Spleen (tissue), 11 donors: ENCODE results near the gene LIMK1. TPM values are rescaled to one million over a fixed set of nuclear protein-coding genes. Genes with fewer than 3 reads are reported as not detected.

Experiments
- DNase-seq: peaks from one replicate; pipeline ENCODE4 v3.0.0-alpha.2; 2020
- H3K27ac ChIP-seq, 8 donors: fragments of 200-600 bp; sonication (generic) in 7 of 8; 1 replicate in 4 of 8; 2 replicates in 4 of 8; pipeline versions ENCODE4 v1.5.0 to v1.8.0; 2016 to 2021; ENCODE audit warnings: inconsistent platforms in 4 of 8, mild to moderate bottlenecking in 4 of 8, moderate library complexity in 1 of 8
- H3K27me3 ChIP-seq, 7 donors: fragments of 200-600 bp; sonication (generic) in 6 of 7; replicated peaks in 1 of 7; 1 replicate in 4 of 7; 2 replicates in 3 of 7; pipeline versions ENCODE4 v1.5.0 to v1.8.0; 2016 to 2021; ENCODE audit warnings: inconsistent platforms in 3 of 7, mild to moderate bottlenecking in 1 of 7
- H3K36me3 ChIP-seq, 6 donors: fragments of 200-600 bp; sonication (generic) in 5 of 6; 1 replicate in 4 of 6; 2 replicates in 2 of 6; pipeline versions ENCODE4 v1.5.0 to v1.8.0; 2016 to 2021; ENCODE audit warnings: inconsistent platforms in 2 of 6
- H3K4me1 ChIP-seq, 6 donors: fragments of 200-600 bp; sonication (generic) in 5 of 6; 1 replicate in 3 of 6; 2 replicates in 3 of 6; pipeline versions ENCODE4 v1.5.0 to v1.8.0; 2016 to 2021; ENCODE audit warnings: inconsistent platforms in 3 of 6
- H3K4me3 ChIP-seq, 8 donors: fragments of 200-600 bp; sonication (generic) in 7 of 8; 1 replicate in 4 of 8; 2 replicates in 4 of 8; pipeline versions ENCODE4 v1.5.0 to v1.8.0; 2016 to 2021; ENCODE audit warnings: inconsistent platforms in 4 of 8, mild to moderate bottlenecking in 4 of 8, moderate library complexity in 2 of 8
- H3K9me3 ChIP-seq, 8 donors: fragments of 200-600 bp; sonication (generic) in 7 of 8; 1 replicate in 4 of 8; 2 replicates in 4 of 8; pipeline versions ENCODE4 v1.5.0 to v1.8.0; 2016 to 2021; ENCODE audit warnings: inconsistent platforms in 4 of 8
- POLR2A ChIP-seq, 3 donors: fragments of 450-650 bp; IDR thresholded peaks; one replicate each; pipeline ENCODE4 v1.5.1; 2017; ENCODE audit warnings: antibody characterized with exemption in 3 of 3, mild to moderate bottlenecking in 1 of 3
- POLR2AphosphoS5 ChIP-seq, 3 donors: sonication (generic); formaldehyde crosslinking; IDR thresholded peaks; one replicate each; pipeline ENCODE4 v1.5.1; 2017; ENCODE audit warnings: antibody characterized with exemption in 3 of 3
- WGBS, 5 donors: extraction: QIAGEN DNeasy Blood & Tissue Kit in 3 of 5; methylation state at CpG; one replicate each; pipeline versions ENCODE4 v1.1.5 to v1.1.7; 2013 to 2018; 5-methylcytosine and 5-hydroxymethylcytosine counted together
- intact Hi-C: fragments of 100-400 bp; cut with DNase I; formaldehyde crosslinking; loops from one replicate; pipeline ENCODE4 v1.15.0; 2023; ENCODE audit warnings: low total_unique reads
- polyA plus RNA-seq, 3 donors: library from polyadenylated mRNA; stranded (reverse); fragments of 200-250 nt; gene quantifications; one replicate each; pipeline ENCODE4 v1.2.1, GENCODE V29; 2013
- total RNA-seq, 7 donors: library from RNA; depleted of rRNA in 3 of 7; stranded (reverse); fragments of >200 nt in 3 of 7; fragmentation: NEBNext Ultra II Directional in 4 of 7; extraction: Animal tissue kit (Norgen Biotek cat#: 25700) in 4 of 7; gene quantifications; one replicate each; pipeline versions ENCODE4 v1.1.0 to v1.2.1, GENCODE V29; 2016 to 2021
- TF ChIP-seq, protein P1 (sequence below), 11 experiments: fragments of 200-600 bp in 7 of 11; fragments of 450-650 bp in 4 of 11; sonication (generic) in 4 of 11; IDR thresholded peaks in 8 of 11; conservative IDR thresholded peaks in 3 of 11; 1 replicate in 7 of 11; 2 replicates in 4 of 11; pipeline versions ENCODE4 v1.4.0 to v1.8.0; 2016 to 2021; ENCODE audit warnings: antibody characterized with exemption in 11 of 11, inconsistent platforms in 4 of 11, mild to moderate bottlenecking in 1 of 11
- donor health status: healthy with polysubstance abuse.
- donor health status: DM: no; HTN: no; CAD: no; lungs with moderate emphysema.
- donor health status: DM: no; HTN: no; CAD: no.
- donor health status: Bipolar disorder and iron deficiency.
- donor health status: healthy.
- donor health status: DM: no; HTN: no; CAD: no.
- donor health status: DM: yes; HTN: yes; CAD: no.

The LIMK1 gene
- total and polyA plus RNA-seq, 10 donors: 15.2 to 45.8 (median 36.9) TPM

DNA sequence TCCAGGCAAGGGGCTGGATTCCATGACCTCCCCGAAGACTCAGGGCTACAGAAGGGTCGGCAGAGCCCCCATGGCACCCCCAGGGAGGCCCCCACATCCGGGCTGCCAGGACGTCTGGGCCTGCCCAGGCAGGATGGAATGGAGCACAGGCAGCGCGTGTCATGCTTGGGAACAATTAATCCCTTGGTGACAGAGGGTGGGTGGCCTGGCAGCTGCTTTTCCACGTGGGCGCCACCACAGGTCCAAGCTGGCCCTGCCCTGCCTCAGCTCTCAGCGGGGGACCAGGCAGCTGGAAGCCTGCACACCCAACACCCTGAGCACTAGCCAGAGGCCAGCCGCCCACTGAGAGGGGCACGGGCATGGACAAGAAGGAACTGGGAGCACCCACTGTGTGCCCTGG, 44.3 kb upstream of the LIMK1 start:
- H3K27me3 ChIP-seq: no peaks in the 10 kb centered on the region
- no peak for DNase-seq
- H3K9me3 ChIP-seq: no peaks in the 10 kb centered on the region
- 70 to 89% (median 85%) methylated on average over 4 to 11 of the region's 11 CpGs for WGBS, 5 donors
- no peak overlapping the region for H3K4me3 ChIP-seq
- intact Hi-C loops: no loop called here
- peaks cover 0 to 26% (median 10%) of the 10 kb centered on the region in 6 donors for H3K4me1 ChIP-seq
- H3K27ac ChIP-seq: no peak overlapping the region
- H3K36me3 ChIP-seq: peaks cover 0 to 48% (median 0%) of the 10 kb centered on the region in 6 donors
- TF ChIP-seq POLR2A (IDR thresholded peaks at IDR 0.05): no peak
- no peak for TF ChIP-seq POLR2AphosphoS5 (IDR thresholded peaks at IDR 0.05)
- TF ChIP-seq, protein P1, sequence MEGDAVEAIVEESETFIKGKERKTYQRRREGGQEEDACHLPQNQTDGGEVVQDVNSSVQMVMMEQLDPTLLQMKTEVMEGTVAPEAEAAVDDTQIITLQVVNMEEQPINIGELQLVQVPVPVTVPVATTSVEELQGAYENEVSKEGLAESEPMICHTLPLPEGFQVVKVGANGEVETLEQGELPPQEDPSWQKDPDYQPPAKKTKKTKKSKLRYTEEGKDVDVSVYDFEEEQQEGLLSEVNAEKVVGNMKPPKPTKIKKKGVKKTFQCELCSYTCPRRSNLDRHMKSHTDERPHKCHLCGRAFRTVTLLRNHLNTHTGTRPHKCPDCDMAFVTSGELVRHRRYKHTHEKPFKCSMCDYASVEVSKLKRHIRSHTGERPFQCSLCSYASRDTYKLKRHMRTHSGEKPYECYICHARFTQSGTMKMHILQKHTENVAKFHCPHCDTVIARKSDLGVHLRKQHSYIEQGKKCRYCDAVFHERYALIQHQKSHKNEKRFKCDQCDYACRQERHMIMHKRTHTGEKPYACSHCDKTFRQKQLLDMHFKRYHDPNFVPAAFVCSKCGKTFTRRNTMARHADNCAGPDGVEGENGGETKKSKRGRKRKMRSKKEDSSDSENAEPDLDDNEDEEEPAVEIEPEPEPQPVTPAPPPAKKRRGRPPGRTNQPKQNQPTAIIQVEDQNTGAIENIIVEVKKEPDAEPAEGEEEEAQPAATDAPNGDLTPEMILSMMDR (IDR thresholded peaks at IDR 0.05 in 8 of 11, conservative IDR thresholded peaks at IDR 0.05 in 3 of 11): no peak

DNA sequence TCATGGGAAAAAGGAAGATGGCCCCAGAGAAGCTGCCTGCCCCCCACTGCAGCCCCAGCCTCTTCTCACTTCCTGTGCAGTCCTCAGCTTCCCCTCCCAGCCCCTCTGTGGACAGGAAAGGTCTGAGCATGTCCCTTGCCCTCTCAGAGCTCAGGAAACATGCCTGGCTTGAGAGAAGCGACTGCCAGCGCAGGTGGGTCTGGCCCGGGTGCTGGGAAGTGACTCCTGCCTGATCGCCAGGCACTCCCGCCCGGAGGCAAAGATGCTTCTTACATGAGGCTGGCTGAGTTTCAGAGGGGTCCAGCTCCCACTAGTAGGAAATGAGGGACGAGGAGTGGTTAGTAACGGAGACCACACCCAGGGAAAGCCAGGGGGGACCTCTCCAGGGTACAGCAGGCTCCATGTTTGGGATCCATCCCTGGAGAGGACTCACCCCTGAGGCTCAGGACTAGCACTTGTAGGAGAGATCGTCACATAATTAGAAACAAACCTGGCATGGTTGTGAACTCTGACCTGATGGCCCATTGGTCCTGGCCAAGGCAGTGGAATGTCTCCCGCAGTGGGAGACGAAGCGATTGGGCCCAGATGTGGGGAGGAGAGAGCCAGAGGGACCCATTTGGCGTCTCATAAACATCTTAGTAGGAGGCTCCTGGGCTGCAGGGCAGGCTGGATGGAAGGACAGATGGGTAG, 43.4 kb upstream of the LIMK1 start:
- no peak for TF ChIP-seq POLR2A (IDR thresholded peaks at IDR 0.05)
- TF ChIP-seq POLR2AphosphoS5 (IDR thresholded peaks at IDR 0.05): no peak
- TF ChIP-seq, protein P1 (IDR thresholded peaks at IDR 0.05 in 8 of 11, conservative IDR thresholded peaks at IDR 0.05 in 3 of 11): no peak
- WGBS, 5 donors: 78 to 87% (median 80%) methylated on average over 8 to 13 of the region's 13 CpGs
- peaks cover 0 to 48% (median 0%) of the 10 kb centered on the region in 6 donors for H3K36me3 ChIP-seq
- H3K4me1 ChIP-seq: peaks cover 0 to 30% (median 10%) of the 10 kb centered on the region in 6 donors
- H3K27ac ChIP-seq: no peak overlapping the region
- intact Hi-C loops: no loop called here
- no peak overlapping the region for H3K4me3 ChIP-seq
- H3K27me3 ChIP-seq: no peaks in the 10 kb centered on the region
- DNase-seq: no peak
- H3K9me3 ChIP-seq: no peaks in the 10 kb centered on the region

DNA sequence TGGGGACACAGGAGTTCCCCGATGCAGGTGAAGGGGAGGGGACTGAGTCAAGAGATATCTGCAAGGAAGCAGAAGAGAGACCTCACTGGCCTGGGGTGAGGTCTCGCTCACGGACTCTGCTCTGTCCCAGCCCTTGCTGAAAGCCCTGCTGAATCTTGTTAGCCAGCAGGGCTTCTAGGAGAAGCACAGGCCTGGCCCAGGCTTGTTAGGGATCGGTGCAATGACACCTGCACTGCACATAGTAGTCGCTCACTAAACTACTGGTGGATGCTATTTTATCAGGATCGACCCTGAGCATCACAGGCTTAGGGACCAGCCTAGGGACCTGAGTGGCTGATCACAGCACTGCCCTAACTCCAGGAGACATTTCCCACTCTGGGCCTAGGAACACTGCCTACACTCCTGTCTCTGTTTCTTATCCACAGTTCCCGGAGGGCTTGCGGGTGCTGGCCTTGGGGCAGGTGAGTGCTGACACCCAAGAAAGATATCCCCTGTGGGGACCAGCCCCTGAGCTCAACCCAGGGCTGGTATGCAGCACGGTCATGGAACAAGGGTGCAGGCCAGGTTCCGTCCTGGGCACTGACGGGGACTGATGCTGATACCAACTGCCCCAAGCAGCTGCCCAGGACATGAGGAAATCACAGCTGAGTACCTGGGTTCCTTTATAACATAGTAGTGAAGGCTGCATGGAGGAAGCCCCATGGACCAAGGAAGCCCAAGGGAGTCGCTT, 42.6 kb upstream of the LIMK1 start:
- no peak for TF ChIP-seq POLR2AphosphoS5 (IDR thresholded peaks at IDR 0.05)
- TF ChIP-seq, protein P1 (IDR thresholded peaks at IDR 0.05 in 8 of 11, conservative IDR thresholded peaks at IDR 0.05 in 3 of 11): no peak
- TF ChIP-seq POLR2A (IDR thresholded peaks at IDR 0.05): no peak
- no peak for DNase-seq
- Histone ChIP-seq H3K36me3 (peaks cover 0 to 44% (median 0%) of the 10 kb centered on the region in 6 donors), H3K27ac (no peak overlapping the region), H3K4me1 (peaks cover 0 to 30% (median 10%) of the 10 kb centered on the region in 6 donors), H3K27me3 (no peaks in the 10 kb centered on the region), H3K4me3 (no peak overlapping the region), H3K9me3 (no peaks in the 10 kb centered on the region)
- intact Hi-C loops: no loop called here
- WGBS, 5 donors: 88 to 95% (median 92%) methylated on average over 8 to 12 of the region's 12 CpGs
